PC-3 (cell line): Measurements from ENCODE around the gene SLC38A3.

Experiments
- CTCF ChIP-seq: fragments of 300-600 bp; sonication (generic); conservative IDR thresholded peaks from 2 replicates; pipeline ENCODE4 v1.5.1; 2017; ENCODE audit warnings: antibody characterized with exemption, low read depth, mild to moderate bottlenecking, low read length
- EZH2 ChIP-seq: fragments of 300-600 bp; sonication (generic); IDR thresholded peaks from one replicate; pipeline ENCODE4 v1.6.1; 2017; ENCODE audit warnings: antibody characterized with exemption, mild to moderate bottlenecking, low read length; ENCODE audit not compliant: unreplicated experiment
- EZH2phosphoT487 ChIP-seq: fragments of 300-600 bp; sonication (generic); IDR thresholded peaks from 2 replicates; pipeline ENCODE4 v1.6.1; 2018; ENCODE audit warnings: mild to moderate bottlenecking, antibody characterized with exemption, low read length, borderline replicate concordance

- TF ChIP-seq CTCF (no peak), EZH2phosphoT487 (no peak), EZH2 (no peak)
Observed at GRCh38 chr3:50266017-50266416, 60.9 kb downstream of the SLC38A3 start.
